22Rv1 (cell line): Measurements from ENCODE around the gene CXCL8.
"Not testable (repeated sequence)": the region's sequence is repeated elsewhere in the genome, so short reads cannot be mapped to it uniquely, and the experiment has no call there.

ENCODE experiments used
- H3K27ac ChIP-seq: fragments of 450-650 bp; 2 replicates; pipeline ENCODE4 v1.5.1; 2017
- ZFX ChIP-seq: fragments of 450-650 bp; IDR thresholded peaks from 2 replicates; pipeline ENCODE4 v1.6.1; 2017; ENCODE audit warnings: antibody characterized with exemption, borderline replicate concordance
- TF ChIP-seq, protein P1 (sequence below): fragments of 450-650 bp; IDR thresholded peaks from 2 replicates; pipeline ENCODE4 v1.5.1; 2017; ENCODE audit warnings: mild to moderate bottlenecking

The CXCL8 gene

DNA sequence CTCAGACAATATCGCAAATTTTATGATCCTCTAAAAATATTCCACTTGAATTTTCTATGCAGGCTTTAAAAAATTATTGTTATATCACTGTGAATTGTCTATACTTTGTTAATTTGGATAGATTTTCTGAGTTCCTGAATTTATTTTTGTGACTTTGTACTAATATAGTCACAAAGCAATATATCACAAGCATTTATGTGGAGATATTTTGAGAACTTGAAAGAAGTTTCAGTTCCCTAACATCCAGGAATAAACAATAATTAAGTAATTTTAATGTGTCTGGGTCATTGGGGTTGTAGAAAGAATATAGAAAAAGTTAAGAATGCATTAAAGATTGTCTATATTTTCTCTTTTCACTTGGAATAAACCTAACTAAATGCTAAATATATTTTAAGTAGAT, 32.0 kb downstream of the CXCL8 start:
- H3K27ac ChIP-seq, result no peak overlapping the region
- TF ChIP-seq ZFX, result no peak
- TF ChIP-seq, protein P1, sequence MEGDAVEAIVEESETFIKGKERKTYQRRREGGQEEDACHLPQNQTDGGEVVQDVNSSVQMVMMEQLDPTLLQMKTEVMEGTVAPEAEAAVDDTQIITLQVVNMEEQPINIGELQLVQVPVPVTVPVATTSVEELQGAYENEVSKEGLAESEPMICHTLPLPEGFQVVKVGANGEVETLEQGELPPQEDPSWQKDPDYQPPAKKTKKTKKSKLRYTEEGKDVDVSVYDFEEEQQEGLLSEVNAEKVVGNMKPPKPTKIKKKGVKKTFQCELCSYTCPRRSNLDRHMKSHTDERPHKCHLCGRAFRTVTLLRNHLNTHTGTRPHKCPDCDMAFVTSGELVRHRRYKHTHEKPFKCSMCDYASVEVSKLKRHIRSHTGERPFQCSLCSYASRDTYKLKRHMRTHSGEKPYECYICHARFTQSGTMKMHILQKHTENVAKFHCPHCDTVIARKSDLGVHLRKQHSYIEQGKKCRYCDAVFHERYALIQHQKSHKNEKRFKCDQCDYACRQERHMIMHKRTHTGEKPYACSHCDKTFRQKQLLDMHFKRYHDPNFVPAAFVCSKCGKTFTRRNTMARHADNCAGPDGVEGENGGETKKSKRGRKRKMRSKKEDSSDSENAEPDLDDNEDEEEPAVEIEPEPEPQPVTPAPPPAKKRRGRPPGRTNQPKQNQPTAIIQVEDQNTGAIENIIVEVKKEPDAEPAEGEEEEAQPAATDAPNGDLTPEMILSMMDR, result no peak

DNA sequence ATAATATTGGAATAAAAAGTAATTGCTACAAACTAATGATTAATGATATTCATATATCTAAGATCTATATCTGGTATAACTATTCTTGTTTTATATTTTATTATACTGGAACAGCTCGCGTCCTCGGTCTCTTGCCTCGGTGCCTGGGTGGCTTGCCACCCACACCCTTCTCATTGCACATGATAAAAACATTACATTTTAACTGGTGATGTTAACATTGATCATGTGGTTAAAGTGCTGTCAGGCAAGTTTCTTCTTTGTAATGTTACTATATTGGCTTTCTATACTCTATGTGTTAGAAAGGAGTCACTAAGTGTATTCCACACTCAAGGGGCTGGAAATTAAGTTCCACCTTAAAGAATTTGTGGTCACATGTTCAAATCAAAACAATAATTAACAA, 34.0 kb downstream of the CXCL8 start:
- H3K27ac ChIP-seq, result not testable (repeated sequence)

DNA sequence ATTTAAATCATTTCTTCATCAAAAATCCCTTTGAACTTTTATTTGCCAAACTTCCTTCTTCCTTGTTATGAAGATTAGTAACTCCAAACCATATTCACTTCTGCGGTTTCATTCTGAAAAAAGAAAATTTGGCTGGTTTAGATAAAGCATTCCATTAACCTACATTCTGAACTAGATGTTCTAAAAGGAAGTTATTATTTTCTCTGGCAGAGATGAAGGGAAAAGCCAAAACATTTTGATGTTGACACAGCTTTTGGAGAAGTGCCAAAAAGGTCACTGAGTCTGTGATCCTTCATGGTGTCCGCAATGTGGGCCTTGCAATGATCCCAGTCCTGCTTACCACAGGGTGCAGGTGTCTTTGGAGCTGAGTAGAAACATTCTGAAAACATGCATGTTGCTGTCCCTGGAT, 36.0 kb downstream of the CXCL8 start:
- H3K27ac ChIP-seq, result no peak overlapping the region
- no peak for TF ChIP-seq ZFX
- TF ChIP-seq, protein P1, result no peak

DNA sequence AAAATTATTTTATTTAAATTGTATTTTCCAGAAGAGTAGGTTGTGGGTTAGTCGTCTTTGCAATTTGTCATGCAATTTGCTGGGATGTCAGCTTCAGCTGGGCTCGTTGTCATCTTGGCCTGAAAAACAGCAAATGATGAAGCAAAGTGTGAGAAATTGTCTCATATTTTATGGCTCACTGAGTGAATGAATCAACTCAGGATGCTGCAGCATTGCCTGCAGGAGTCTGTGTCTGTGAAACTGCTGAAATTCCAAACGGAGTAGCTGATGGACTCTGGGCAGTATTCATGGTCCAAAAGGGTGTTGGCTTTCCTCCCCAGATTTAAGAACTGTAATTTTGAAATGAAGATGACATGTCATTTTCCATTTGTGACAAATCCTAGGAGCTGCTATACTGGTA, 37.2 kb downstream of the CXCL8 start:
- no peak overlapping the region for H3K27ac ChIP-seq
- no peak for TF ChIP-seq ZFX
- TF ChIP-seq, protein P1, result no peak

DNA sequence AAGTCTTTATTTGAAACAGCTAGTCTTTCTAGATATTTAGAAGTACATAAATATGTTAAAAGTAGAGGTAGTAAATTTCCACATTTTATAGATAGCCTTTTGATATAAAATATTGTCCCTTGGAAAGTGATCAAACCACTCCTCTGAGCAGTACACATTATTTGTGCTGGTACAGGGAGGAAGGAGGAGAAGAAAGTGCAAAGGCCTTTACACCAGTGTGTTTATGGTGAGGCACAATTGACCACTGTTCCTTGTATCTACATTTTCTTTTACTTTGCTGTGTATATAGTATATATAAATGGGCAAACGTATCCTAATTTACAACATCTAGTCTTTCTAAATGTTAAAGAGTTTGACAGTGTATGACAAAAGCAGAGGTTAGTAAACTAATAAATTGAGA, 39.9 kb downstream of the CXCL8 start:
- no peak overlapping the region for H3K27ac ChIP-seq
- TF ChIP-seq, protein P1, result no peak
- no peak for TF ChIP-seq ZFX

DNA sequence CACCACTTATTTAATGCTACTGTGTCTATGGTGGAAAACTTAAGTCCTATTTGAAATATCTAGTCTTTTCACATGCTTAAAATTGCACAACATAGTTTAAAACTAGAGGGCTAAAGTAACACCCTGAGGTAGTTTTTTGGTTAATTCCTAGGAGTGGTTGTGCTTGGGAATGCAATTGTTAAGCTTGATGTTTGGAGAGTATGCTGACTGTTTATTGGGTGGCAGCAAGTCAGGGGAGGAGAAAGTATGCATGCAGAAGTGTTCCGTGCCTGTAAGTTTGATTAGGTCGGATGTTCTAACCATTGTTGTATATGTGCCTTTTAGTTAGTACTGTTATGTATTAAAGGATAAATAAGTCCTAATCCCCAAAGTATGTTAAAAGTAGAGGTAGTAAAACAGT, 40.5 kb downstream of the CXCL8 start:
- no peak overlapping the region for H3K27ac ChIP-seq
- TF ChIP-seq, protein P1, result no peak
- no peak for TF ChIP-seq ZFX

DNA sequence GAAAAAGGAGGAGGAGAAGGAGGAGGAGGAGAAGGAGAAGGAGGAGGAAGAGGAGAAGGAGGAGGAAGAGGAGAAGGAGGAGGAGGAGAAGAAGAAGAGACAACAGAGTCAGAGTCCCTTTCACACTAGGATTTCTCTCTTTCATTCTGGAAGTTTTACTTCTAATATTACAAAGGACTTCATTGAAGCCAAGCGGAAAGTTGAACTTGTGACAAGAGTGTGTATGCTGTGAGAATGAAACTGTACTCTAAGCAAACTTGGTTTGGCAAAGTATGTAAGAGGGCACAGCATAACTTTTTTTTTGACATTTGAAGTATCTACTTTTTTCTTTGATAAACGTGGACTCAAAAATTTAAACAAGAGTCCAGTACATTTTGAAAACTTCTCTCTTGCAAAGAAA, 48.0 kb downstream of the CXCL8 start:
- no peak overlapping the region for H3K27ac ChIP-seq
- TF ChIP-seq, protein P1, result no peak
- TF ChIP-seq ZFX, result no peak
